Hematopoietic multipotent progenitor cell (in vitro differentiated cells): ENCODE data around the gene APC2. TPM values are rescaled to one million over a fixed set of nuclear protein-coding genes. Genes with fewer than 3 reads are reported as not detected.
"Not testable (repeated sequence)": the region's sequence is repeated elsewhere in the genome, so short reads cannot be mapped to it uniquely, and the experiment has no call there.

Experiments used
- DNase-seq, 3 donors: peaks; one replicate each; pipeline ENCODE4 v3.0.0-alpha.2; 2011 to 2015; ENCODE audit warnings: low read depth in 2 of 3, low spot score in 2 of 3
- total RNA-seq: library from RNA; depleted of rRNA; stranded (reverse); fragments of >200 nt; gene quantifications from one replicate; pipeline ENCODE4 v1.2.3, GENCODE V29; 2012

The APC2 gene
- total RNA-seq, 1 donor = 0.27 TPM

GRCh38 chr19:1426736-1427135, 23.2 kb upstream of the APC2 start:
- DNase-seq = no peak

- no peak for DNase-seq
Measured at GRCh38 chr19:1427221-1427920, 22.6 kb upstream of the APC2 start.

- no peak for DNase-seq
Measured at GRCh38 chr19:1428738-1429391, 21.1 kb upstream of the APC2 start.

- no peak for DNase-seq
Measured at GRCh38 chr19:1429750-1430149, 20.2 kb upstream of the APC2 start.

GRCh38 chr19:1430246-1430645, 19.7 kb upstream of the APC2 start:
- no peak for DNase-seq

GRCh38 chr19:1431759-1432506, 18.0 kb upstream of the APC2 start:
- no peak for DNase-seq

- no peak for DNase-seq
Measured at GRCh38 chr19:1432507-1432887, 17.4 kb upstream of the APC2 start.

GRCh38 chr19:1433119-1434039, 16.5 kb upstream of the APC2 start:
- no peak for DNase-seq

- DNase-seq = no peak
Measured at GRCh38 chr19:1434040-1434366, 15.9 kb upstream of the APC2 start.

- DNase-seq = no peak
Measured at GRCh38 chr19:1434577-1435060, 15.3 kb upstream of the APC2 start.

GRCh38 chr19:1435378-1435989, 14.4 kb upstream of the APC2 start:
- DNase-seq = no peak

- DNase-seq = no peak
Measured at GRCh38 chr19:1437609-1438008, 12.3 kb upstream of the APC2 start.

- DNase-seq = peak; percentile 95 to 97 (median 95)
Measured at GRCh38 chr19:1438035-1438932, 11.6 kb upstream of the APC2 start, which contains the start of gene RPS15. RPS15 (plus strand) TSS chr19:1438396; CDS start chr19:1438426, 30 bp downstream.

- no peak for DNase-seq
Measured at GRCh38 chr19:1438933-1439354, 11.0 kb upstream of the APC2 start.

GRCh38 chr19:1439525-1440417, 10.2 kb upstream of the APC2 start:
- DNase-seq = not testable (repeated sequence)

GRCh38 chr19:1440418-1440801, 9.5 kb upstream of the APC2 start:
- no peak for DNase-seq

GRCh38 chr19:1441022-1441426, 8.9 kb upstream of the APC2 start:
- no peak for DNase-seq
